Measurements from ENCODE around the gene FKBP5. TPM values are rescaled to one million over a fixed set of nuclear protein-coding genes. Genes with fewer than 3 reads are reported as not detected.
"Not testable (repeated sequence)": the region's sequence is repeated elsewhere in the genome, so short reads cannot be mapped to it uniquely, and the experiment has no call there.

Gene FKBP5
- total and polyA plus RNA-seq, 5 donors, result 75.0 to 155 (median 110) TPM

DNA sequence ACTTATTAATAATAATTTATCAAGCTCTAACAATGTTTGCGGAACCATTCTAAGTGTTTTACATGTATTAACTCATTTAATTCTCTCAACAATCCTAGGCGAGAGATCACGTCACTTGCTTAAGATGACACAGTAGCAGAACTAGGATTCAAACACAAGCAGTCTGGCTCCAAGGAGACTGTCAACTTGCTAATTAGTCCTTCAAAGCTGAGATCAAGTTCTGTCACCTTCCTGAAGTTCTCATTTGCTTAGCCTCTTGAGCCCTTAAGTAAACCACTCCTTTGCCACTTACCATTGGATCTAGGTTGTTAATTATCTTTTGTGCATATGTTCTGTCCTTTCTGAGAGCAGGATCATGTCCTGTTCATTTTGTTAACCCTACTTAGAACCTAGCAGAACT lies 14.1 kb downstream of the FKBP5 start:
- ATAC-seq, result no peak
- H3K27me3 ChIP-seq (ENCODE audit: control insufficient read depth, insufficient read depth), result no peaks in the 10 kb centered on the region
- DNase-seq, result no peak
- peaks cover 10% of the 10 kb centered on the region for H3K4me1 ChIP-seq (ENCODE audit: control insufficient read depth, insufficient read depth, low read length)
- intact Hi-C loops (cut with DNase I), result no loop called here
- H3K9me3 ChIP-seq (ENCODE audit: control insufficient read depth, low read length), result no peaks in the 10 kb centered on the region
- no peak overlapping the region for H3K27ac ChIP-seq (ENCODE audit: low read length)
- WGBS, result 91% methylated on average over 3 of the region's 3 CpGs
- no peak overlapping the region for H3K4me3 ChIP-seq (ENCODE audit: low read length)

DNA sequence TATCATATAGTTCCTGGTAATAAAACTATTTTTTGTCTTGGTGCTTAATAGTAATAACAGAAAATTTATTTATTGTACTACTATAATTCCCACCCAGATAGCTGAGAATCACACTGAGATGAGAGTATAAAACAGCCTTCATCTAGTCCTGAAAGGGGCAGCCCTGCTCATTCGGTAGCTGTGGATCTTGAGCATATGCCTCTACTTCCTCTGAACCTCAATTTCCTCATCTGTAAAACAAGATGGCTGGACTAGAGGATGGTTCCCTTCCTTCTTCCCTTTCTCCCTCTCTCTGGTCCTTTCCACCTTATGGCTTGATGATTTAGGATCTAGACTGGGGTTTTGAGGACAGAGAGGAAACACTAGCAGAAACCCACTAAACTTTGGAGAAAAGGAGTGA lies 15.0 kb downstream of the FKBP5 start:
- Histone ChIP-seq H3K27ac (ENCODE audit: low read length) (no peak overlapping the region), H3K4me1 (ENCODE audit: control insufficient read depth, insufficient read depth, low read length) (peaks cover 8% of the 10 kb centered on the region), H3K27me3 (ENCODE audit: control insufficient read depth, insufficient read depth) (no peaks in the 10 kb centered on the region), H3K4me3 (ENCODE audit: low read length) (no peak overlapping the region), H3K9me3 (ENCODE audit: control insufficient read depth, low read length) (no peaks in the 10 kb centered on the region)
- intact Hi-C loops (cut with DNase I), result no loop called here
- WGBS, result 74% methylated on average over 1 of the region's 1 CpG
- peak in 1 of 2 donors; percentile 36 for ATAC-seq
- DNase-seq, result no peak

DNA sequence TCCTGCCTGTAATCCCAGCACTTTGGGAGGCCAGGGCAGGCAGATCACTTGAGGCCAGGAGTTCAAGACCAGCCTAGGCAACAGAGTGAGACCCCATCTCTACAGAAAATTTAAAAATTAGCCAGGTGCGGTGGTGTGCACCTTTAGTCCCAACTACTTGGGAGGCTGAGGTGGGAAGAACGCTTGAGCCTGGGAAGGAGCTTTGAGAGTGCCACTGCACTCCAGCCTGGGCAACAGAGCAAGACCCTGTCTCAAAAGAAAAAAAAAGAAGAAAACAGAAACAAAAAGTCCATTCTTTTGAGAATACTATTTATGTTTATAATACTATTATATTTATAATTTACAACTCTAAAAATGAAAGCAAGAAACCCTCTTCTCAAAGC lies 15.4 kb downstream of the FKBP5 start:
- H3K4me3 ChIP-seq (ENCODE audit: low read length); H3K4me1 ChIP-seq (ENCODE audit: control insufficient read depth, insufficient read depth, low read length); H3K9me3 ChIP-seq (ENCODE audit: control insufficient read depth, low read length); ATAC-seq; H3K27me3 ChIP-seq (ENCODE audit: control insufficient read depth, insufficient read depth); H3K27ac ChIP-seq (ENCODE audit: low read length); DNase-seq; intact Hi-C loops (cut with DNase I): not testable (repeated sequence)
- 100% methylated on average over 2 of the region's 2 CpGs for whole genome bisulfite sequencing

DNA sequence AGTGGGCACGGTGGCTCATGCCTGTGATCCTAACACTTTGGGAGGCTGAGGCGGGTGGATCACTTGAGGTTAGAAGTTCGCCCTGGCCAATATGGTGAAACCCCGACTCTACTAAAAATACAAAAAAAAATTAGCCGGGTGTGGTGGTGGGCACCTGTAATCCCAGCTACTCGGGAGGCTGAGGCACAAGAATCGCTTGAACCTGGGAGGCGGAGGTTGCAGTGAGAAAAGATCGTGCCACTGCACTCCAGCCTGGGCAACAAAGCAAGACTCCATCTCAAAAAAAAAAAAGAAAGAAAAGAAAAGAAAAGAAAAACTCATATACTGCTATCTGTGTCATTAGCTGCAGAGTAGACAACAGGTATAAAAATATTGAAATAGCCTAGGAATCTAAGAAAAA lies 18.3 kb downstream of the FKBP5 start:
- H3K4me1 ChIP-seq (ENCODE audit: control insufficient read depth, insufficient read depth, low read length); H3K9me3 ChIP-seq (ENCODE audit: control insufficient read depth, low read length); intact Hi-C loops (cut with DNase I); DNase-seq; ATAC-seq; H3K4me3 ChIP-seq (ENCODE audit: low read length); H3K27me3 ChIP-seq (ENCODE audit: control insufficient read depth, insufficient read depth); H3K27ac ChIP-seq (ENCODE audit: low read length): not testable (repeated sequence)
- WGBS, result 96% methylated on average over 9 of the region's 9 CpGs

DNA sequence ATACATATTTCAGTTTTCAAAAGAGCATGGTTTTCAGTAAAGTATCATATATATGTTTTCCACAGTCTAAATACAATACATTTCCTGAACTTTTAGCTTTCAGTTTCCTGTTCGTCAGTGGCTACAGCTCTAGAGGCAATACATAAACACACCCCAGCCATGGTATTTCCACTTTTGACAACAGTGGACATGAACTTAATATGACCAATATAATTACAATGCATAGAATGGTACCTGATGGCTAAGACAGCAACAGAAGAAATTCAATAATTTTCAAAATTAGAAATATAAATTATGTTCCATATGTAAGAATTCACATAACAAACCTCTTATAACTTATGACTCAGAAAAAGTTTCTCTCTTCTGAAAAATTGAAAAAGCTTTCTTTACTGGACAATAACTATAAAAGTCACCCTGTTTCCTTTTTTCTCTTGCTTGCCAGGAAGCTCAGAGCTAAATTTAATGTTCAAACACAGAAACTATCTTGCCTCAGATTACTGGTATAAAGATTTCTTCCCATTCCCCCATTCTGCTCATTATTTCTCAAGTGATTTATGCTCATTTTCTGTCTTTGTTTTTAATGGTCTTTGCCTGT lies 19.2 kb downstream of the FKBP5 start:
- no peaks in the 10 kb centered on the region for H3K9me3 ChIP-seq (ENCODE audit: control insufficient read depth, low read length)
- ATAC-seq (no peak), DNase-seq (no peak)
- intact Hi-C loops (cut with DNase I), result no loop called here
- 33% methylated on average over 1 of the region's 1 CpG for WGBS
- H3K4me1 ChIP-seq (ENCODE audit: control insufficient read depth, insufficient read depth, low read length), result peaks cover 8% of the 10 kb centered on the region
- no peaks in the 10 kb centered on the region for H3K27me3 ChIP-seq (ENCODE audit: control insufficient read depth, insufficient read depth)
- H3K27ac ChIP-seq (ENCODE audit: low read length), result no peak overlapping the region
- H3K4me3 ChIP-seq (ENCODE audit: low read length), result no peak overlapping the region

DNA sequence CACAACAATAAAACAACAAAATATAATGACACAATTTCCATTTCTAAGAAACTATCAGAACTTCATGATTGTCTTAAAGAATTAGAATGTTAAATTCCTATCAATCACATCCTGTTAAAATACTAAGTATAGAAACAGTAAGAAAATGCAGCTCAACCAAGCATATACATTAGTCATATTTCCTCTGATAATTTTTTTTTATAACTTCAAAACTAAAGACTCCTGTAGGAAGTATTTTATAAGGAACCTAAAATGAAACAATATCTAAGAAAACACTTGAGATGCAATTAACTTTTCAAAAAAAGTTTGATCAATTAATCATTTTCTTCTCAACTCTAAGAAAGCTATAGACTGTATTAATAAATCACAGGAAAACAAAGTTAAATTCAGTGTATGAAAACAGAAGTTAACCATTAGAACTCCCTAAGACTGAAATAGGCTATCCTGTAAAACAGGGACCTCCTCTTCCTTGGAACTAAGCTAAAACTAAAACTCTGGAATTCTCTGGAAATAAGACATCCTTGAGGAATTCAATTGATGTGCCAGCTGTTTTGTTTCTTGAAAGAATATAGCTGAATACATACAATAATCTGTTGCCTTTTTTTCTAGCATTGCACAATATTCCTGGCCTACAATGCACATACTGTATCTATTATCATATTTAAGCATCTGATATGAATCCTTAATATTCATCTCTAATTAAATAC lies 19.8 kb downstream of the FKBP5 start:
- H3K27me3 ChIP-seq (ENCODE audit: control insufficient read depth, insufficient read depth), result no peaks in the 10 kb centered on the region
- no peak for ATAC-seq
- DNase-seq, result no peak
- H3K9me3 ChIP-seq (ENCODE audit: control insufficient read depth, low read length), result no peaks in the 10 kb centered on the region
- intact Hi-C loops (cut with DNase I), result no loop called here
- no peak overlapping the region for H3K27ac ChIP-seq (ENCODE audit: low read length)
- no peak overlapping the region for H3K4me3 ChIP-seq (ENCODE audit: low read length)
- peaks cover 8% of the 10 kb centered on the region for H3K4me1 ChIP-seq (ENCODE audit: control insufficient read depth, insufficient read depth, low read length)

DNA sequence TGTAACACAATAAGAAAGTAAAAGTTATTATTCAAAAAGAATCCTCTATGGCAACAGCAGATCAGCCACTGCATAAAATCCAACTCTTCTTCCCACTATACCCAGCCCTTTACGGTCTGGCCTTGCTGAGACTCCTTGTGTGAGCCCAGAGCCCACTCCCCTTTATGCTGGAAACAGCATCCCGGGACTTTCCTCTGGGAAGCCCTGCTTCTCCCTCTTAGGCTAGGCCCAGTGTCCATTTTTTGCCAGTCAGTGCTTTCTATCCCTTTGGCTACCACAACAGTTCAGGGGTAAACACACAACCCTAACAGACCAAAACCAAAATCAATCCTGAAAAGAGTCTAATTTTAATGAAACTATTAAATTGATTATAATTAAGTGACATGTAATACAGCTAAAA lies 20.6 kb downstream of the FKBP5 start:
- Histone ChIP-seq H3K27me3 (ENCODE audit: control insufficient read depth, insufficient read depth) (no peaks in the 10 kb centered on the region), H3K4me1 (ENCODE audit: control insufficient read depth, insufficient read depth, low read length) (peaks cover 11% of the 10 kb centered on the region), H3K4me3 (ENCODE audit: low read length) (no peak overlapping the region), H3K27ac (ENCODE audit: low read length) (no peak overlapping the region), H3K9me3 (ENCODE audit: control insufficient read depth, low read length) (no peaks in the 10 kb centered on the region)
- 72% methylated on average over 2 of the region's 2 CpGs for WGBS
- intact Hi-C loops (cut with DNase I), result no loop called here
- DNase-seq (no peak), ATAC-seq (peak in 1 of 2 donors; percentile 27)

DNA sequence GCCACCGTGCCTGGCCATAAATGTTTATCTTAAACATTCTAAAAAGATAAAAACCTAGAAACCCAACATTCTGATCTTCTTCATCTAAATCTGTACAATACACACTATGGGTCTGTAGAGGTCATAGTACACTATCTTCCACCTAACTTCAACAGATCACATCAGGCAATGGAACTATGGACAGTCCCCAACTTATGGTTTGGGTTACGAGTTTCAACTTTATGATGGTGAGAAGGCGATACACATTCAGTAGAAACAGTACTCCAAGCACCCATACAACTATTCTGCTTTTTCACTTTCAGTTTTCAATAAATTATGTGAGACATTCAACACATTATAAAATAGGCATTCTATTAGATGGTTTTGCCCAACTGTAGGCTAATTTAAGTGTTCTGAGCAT lies 23.1 kb downstream of the FKBP5 start:
- DNase-seq (no peak), ATAC-seq (no peak)
- no peak overlapping the region for H3K4me3 ChIP-seq (ENCODE audit: low read length)
- no peaks in the 10 kb centered on the region for H3K9me3 ChIP-seq (ENCODE audit: control insufficient read depth, low read length)
- H3K27me3 ChIP-seq (ENCODE audit: control insufficient read depth, insufficient read depth), result no peaks in the 10 kb centered on the region
- intact Hi-C loops (cut with DNase I), result no loop called here
- 95% methylated on average over 3 of the region's 3 CpGs for WGBS
- H3K4me1 ChIP-seq (ENCODE audit: control insufficient read depth, insufficient read depth, low read length), result peaks cover 14% of the 10 kb centered on the region
- H3K27ac ChIP-seq (ENCODE audit: low read length), result no peak overlapping the region

DNA sequence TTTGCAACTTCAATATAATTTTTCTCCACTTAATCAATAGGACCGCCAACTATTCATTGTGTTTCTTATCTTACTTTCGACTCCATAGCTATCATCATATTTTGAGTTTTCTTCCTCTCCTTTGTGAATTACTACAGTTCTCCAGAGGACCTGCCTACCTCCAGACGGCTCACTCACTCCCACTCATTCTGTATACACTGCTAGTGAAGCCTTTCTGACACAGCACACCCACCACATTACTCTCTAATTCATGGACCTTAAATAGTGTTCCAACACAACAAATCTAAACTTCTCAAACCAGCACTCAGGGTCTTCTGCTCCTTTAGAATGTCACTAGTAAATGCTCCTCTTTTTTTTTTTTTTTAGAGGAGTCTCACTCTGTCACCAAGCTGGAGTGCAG lies 23.8 kb downstream of the FKBP5 start:
- no peak for ATAC-seq
- Histone ChIP-seq H3K4me1 (ENCODE audit: control insufficient read depth, insufficient read depth, low read length) (peaks cover 14% of the 10 kb centered on the region), H3K9me3 (ENCODE audit: control insufficient read depth, low read length) (no peaks in the 10 kb centered on the region), H3K4me3 (ENCODE audit: low read length) (no peak overlapping the region), H3K27me3 (ENCODE audit: control insufficient read depth, insufficient read depth) (no peaks in the 10 kb centered on the region), H3K27ac (ENCODE audit: low read length) (no peak overlapping the region)
- intact Hi-C loops (cut with DNase I), result no loop called here
- no peak for DNase-seq
- WGBS, result 73% methylated on average over 3 of the region's 3 CpGs

DNA sequence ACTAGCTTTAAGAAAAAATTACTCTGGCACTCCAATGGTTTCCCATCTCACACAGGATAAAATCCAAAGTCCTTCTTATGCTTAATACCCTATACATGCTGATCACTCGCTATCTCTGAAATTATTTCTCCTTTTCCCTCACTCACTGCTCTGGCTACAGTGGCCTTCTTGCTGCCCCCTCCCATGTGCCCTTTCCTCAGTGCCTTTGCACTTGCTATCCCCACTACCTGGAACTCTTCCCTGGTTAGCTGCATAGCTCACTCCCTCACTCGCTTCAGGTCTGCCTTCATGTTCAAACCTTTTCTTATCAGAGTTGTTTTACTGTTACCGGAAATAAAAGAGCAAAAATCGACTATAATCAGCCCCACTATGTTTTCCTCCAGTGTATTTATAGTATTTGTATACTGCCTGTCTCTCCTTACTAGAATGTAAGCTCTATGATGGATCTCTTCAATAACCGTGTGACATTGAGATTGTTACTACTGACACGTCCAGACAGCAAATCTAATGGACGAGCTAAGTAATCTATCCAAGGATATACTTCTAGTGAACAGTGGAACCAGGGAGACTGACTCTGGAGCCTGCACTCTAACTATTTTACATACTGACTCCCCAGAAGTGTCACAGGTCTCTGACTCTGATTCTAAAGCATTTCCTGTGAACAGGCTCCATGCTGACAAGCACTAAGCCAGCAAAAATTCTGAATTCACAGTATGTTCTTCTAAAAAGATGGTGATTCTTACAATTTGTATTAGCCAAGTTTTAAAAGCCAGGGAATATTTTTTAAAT lies 25.1 kb downstream of the FKBP5 start:
- intact Hi-C loops (cut with DNase I), result no loop called here
- 59% methylated on average over 7 of the region's 7 CpGs for WGBS

DNA sequence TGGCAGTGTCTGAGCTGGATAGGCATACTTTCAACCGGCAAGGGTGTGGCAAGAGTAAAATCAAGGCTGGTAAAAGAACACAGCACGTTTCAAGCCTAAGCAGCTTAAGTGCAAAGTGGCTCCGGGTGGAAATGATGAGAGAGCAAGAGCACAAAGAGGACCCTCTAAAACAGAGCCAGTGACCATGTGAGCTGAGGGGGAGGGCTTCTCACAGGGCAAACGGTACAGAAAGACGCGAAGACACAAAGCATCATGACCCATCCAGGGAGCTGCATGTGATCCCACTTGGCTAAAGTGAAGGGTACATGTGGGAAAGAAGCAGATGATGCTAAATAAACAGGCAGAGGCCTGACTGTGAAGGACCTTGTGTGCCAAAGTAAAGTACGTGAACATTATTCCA lies 25.7 kb downstream of the FKBP5 start:
- Histone ChIP-seq H3K9me3 (ENCODE audit: control insufficient read depth, low read length) (no peaks in the 10 kb centered on the region), H3K4me3 (ENCODE audit: low read length) (no peak overlapping the region), H3K27me3 (ENCODE audit: control insufficient read depth, insufficient read depth) (no peaks in the 10 kb centered on the region), H3K4me1 (ENCODE audit: control insufficient read depth, insufficient read depth, low read length) (peaks cover 12% of the 10 kb centered on the region), H3K27ac (ENCODE audit: low read length) (peak overlapping the region; percentile 23)
- intact Hi-C loops (cut with DNase I), result no loop called here
- ATAC-seq (peak; percentile 55 to 70), DNase-seq (no peak)
- WGBS, result 41% methylated on average over 7 of the region's 7 CpGs

More for the DNA sequence above, 25.1 kb downstream of the FKBP5 start:
- no peak for DNase-seq
- peak; percentile 14 to 75 for ATAC-seq
- Histone ChIP-seq H3K27ac (ENCODE audit: low read length) (no peak overlapping the region), H3K4me3 (ENCODE audit: low read length) (no peak overlapping the region), H3K4me1 (ENCODE audit: control insufficient read depth, insufficient read depth, low read length) (peaks cover 14% of the 10 kb centered on the region), H3K9me3 (ENCODE audit: control insufficient read depth, low read length) (no peaks in the 10 kb centered on the region), H3K27me3 (ENCODE audit: control insufficient read depth, insufficient read depth) (no peaks in the 10 kb centered on the region)
